A673 (cell line): Measurements from ENCODE around the gene YIPF7. TPM values are rescaled to one million over a fixed set of nuclear protein-coding genes. Genes with fewer than 3 reads are reported as not detected.

Experiments
- BruUV-seq: library from RNA; stranded (reverse); fragments of 400-500 nt; replicated peaks from 2 replicates; lab custom pipeline; 2021; lab: Mats Ljungman, UMichigan
- CTCF ChIA-PET: fragments of 300-600 bp; sonication (Branson Sonifier 250); formaldehyde crosslinking; loops from one replicate; lab custom pipeline; 2022; ENCODE audit warnings: antibody characterized with exemption; lab: Charles Lee
- POLR2A ChIA-PET: fragments of 300-600 bp; sonication (Branson Sonifier 250); formaldehyde crosslinking; loops from one replicate; lab custom pipeline; 2022; ENCODE audit warnings: antibody characterized with exemption; ENCODE audit not compliant: low non-redundant PET; lab: Charles Lee
- DNase-seq: peaks from one replicate; pipeline ENCODE4 v3.0.0-alpha.2; 2015; ENCODE audit warnings: low spot score
- H3K27ac ChIP-seq: fragments of 200-600 bp; sonication (generic); 2 replicates; pipeline ENCODE4 v1.5.1; 2016; ENCODE audit warnings: mixed run types, low read depth, mild to moderate bottlenecking, mixed read lengths, antibody characterized with exemption, low read length; ENCODE audit not compliant: poor library complexity, severe bottlenecking
- H3K27me3 ChIP-seq: fragments of 200-600 bp; sonication (generic); replicated peaks from 2 replicates; pipeline ENCODE4 v1.6.1; 2017; ENCODE audit warnings: mixed run types, low read depth, mild to moderate bottlenecking, mixed read lengths, antibody characterized with exemption, low read length; ENCODE audit not compliant: insufficient read depth, poor library complexity
- H3K36me3 ChIP-seq: fragments of 200-600 bp; sonication (generic); 2 replicates; pipeline ENCODE4 v1.6.1; 2016; ENCODE audit warnings: mixed run types, mild to moderate bottlenecking, mixed read lengths, antibody characterized with exemption, low read length; ENCODE audit not compliant: insufficient read depth, poor library complexity, severe bottlenecking
- H3K4me1 ChIP-seq: fragments of 200-600 bp; sonication (generic); 2 replicates; pipeline ENCODE4 v1.6.1; 2017; ENCODE audit warnings: mixed run types, mild to moderate bottlenecking, mixed read lengths, antibody characterized with exemption, low read length; ENCODE audit not compliant: insufficient read depth, poor library complexity, severe bottlenecking
- H3K4me3 ChIP-seq: fragments of 200-600 bp; sonication (generic); 2 replicates; pipeline ENCODE4 v1.5.1; 2016; ENCODE audit warnings: low read depth, mixed run types, mild to moderate bottlenecking, mixed read lengths, low read length; ENCODE audit not compliant: poor library complexity, severe bottlenecking
- H3K9me3 ChIP-seq: fragments of 200-600 bp; sonication (generic); 2 replicates; pipeline ENCODE4 v1.6.1; 2016; ENCODE audit warnings: mixed run types, low read depth, mild to moderate bottlenecking, mixed read lengths, antibody characterized with exemption, low read length; ENCODE audit not compliant: poor library complexity, severe bottlenecking
- CTCF ChIP-seq: fragments of 300-800, 200-600 bp; sonication (generic); conservative IDR thresholded peaks from 2 replicates; pipeline ENCODE4 v1.5.1; 2017; ENCODE audit warnings: low read depth, mild to moderate bottlenecking, antibody characterized with exemption, low read length, moderate library complexity, mixed read lengths
- EZH2 ChIP-seq: fragments of 200-600 bp; sonication (generic); IDR thresholded peaks from 2 replicates; pipeline ENCODE4 v1.6.1; 2017; ENCODE audit warnings: borderline replicate concordance, low read depth, mild to moderate bottlenecking, mixed read lengths, antibody characterized with exemption, low read length; ENCODE audit not compliant: poor library complexity, severe bottlenecking
- intact Hi-C: fragments of 100-400 bp; cut with micrococcal nuclease; formaldehyde crosslinking; loops from one replicate; pipeline ENCODE4 v1.10.0; 2022; ENCODE audit not compliant: unreplicated experiment
- total RNA-seq: library from RNA; stranded (reverse); gene quantifications from 2 replicates; pipeline ENCODE4 v1.2.3, GENCODE V29; 2021

YIPF7 gene
- total RNA-seq, 1 experiment from 2014 or later: not detected

- BruUV-seq: no TSS peak
- no peak overlapping the region for H3K27ac ChIP-seq
- no peaks in the 10 kb centered on the region for H3K4me1 ChIP-seq
- no peak for TF ChIP-seq EZH2
- no peak for TF ChIP-seq CTCF
- intact Hi-C loops: loop anchor here (2.0 kb wide), 1 partner anchor 1500 kb away; no protein-coding TSS in a partner anchor
- DNase-seq: no peak
- POLR2A ChIA-PET: no interaction called here
- CTCF ChIA-PET: no interaction called here
- H3K27me3 ChIP-seq: no peaks in the 10 kb centered on the region
- no peak overlapping the region for H3K4me3 ChIP-seq
- H3K9me3 ChIP-seq: no peaks in the 10 kb centered on the region
- H3K36me3 ChIP-seq: no peaks in the 10 kb centered on the region
Observed at GRCh38 chr4:44632733-44633132, 18.7 kb downstream of the YIPF7 start.

- POLR2A ChIA-PET: no interaction called here
- TF ChIP-seq EZH2: no peak
- TF ChIP-seq CTCF: peak; percentile 30; the same call in 1 of the 2 replicates
- CTCF ChIA-PET: no interaction called here
- BruUV-seq: no TSS peak
- intact Hi-C loops: loop anchor here (2.0 kb wide), 1 partner anchor 1499 kb away; no protein-coding TSS in a partner anchor
- Histone ChIP-seq H3K4me3 (no peak overlapping the region), H3K9me3 (no peaks in the 10 kb centered on the region), H3K27ac (no peak overlapping the region), H3K4me1 (no peaks in the 10 kb centered on the region), H3K27me3 (no peaks in the 10 kb centered on the region), H3K36me3 (no peaks in the 10 kb centered on the region)
- DNase-seq: no peak
Observed at GRCh38 chr4:44632089-44632488, 19.3 kb downstream of the YIPF7 start.

GRCh38 chr4:44629280-44629866 lies 22.1 kb downstream of the YIPF7 start:
- no TSS peak for BruUV-seq

More at GRCh38 chr4:44629280-44629866, 22.1 kb downstream of the YIPF7 start:
- CTCF ChIA-PET: interaction anchor here (1.2 kb wide), 2 partner anchors 181 to 1498 kb away, joined by 3 to 4 read pairs; partner anchors contain the start of gene KCTD8
- Histone ChIP-seq H3K9me3 (no peaks in the 10 kb centered on the region), H3K36me3 (no peaks in the 10 kb centered on the region), H3K4me1 (no peaks in the 10 kb centered on the region), H3K27me3 (no peaks in the 10 kb centered on the region), H3K4me3 (no peak overlapping the region), H3K27ac (no peak overlapping the region)
- intact Hi-C loops: loop anchor here (5.0 kb wide), 1 partner anchor 852 kb away; no protein-coding TSS in a partner anchor
- peak; percentile 73 for DNase-seq
- TF ChIP-seq CTCF (peak; percentile 73), EZH2 (no peak)
- POLR2A ChIA-PET: no interaction called here
